Measurements from ENCODE around the gene SDHB.

DNA sequence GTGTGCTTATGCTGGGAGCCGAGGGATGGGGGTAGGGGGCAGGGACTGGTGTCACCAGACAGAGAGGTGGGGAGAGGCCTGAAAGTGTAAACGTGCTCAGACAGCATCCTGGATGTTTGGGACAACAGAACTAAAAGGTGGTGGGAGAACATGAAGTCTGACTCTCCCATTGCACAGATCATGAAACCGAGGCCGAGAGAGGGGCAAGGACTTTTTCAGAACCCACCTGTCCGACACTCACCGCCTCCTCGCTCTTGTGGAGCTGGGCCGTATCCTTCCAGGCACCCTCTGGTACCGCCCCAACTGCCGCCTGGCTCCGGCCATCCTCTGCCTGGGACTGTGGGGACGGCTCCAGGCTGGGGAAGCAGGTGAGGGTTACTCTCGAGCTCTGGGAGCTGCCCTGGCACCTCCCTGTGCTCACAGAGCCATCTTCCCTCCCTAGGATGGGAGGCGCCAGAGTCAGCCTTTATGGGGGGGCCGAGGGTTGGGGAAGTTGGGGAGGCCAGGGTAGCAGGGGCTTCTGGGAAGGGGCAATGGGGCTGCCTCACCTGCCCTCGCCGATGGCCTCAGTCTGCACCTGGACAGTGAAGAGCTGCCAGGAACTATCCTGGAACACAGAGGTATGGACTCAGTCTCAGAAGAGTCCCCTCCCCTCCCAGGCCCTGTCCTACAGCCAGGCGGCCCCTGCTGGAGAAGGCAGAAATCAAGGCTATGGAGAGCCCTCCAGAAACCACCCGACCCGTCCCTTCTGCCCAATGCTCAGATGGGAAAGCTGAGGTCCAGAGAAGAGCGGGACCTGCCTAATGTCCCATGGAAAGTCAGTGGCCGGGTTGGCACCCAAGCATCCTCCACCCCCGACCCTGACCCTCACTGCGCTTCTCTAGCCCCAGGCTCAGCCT, 49.1 kb downstream of the SDHB start:
- TF ChIP-seq, protein P1, sequence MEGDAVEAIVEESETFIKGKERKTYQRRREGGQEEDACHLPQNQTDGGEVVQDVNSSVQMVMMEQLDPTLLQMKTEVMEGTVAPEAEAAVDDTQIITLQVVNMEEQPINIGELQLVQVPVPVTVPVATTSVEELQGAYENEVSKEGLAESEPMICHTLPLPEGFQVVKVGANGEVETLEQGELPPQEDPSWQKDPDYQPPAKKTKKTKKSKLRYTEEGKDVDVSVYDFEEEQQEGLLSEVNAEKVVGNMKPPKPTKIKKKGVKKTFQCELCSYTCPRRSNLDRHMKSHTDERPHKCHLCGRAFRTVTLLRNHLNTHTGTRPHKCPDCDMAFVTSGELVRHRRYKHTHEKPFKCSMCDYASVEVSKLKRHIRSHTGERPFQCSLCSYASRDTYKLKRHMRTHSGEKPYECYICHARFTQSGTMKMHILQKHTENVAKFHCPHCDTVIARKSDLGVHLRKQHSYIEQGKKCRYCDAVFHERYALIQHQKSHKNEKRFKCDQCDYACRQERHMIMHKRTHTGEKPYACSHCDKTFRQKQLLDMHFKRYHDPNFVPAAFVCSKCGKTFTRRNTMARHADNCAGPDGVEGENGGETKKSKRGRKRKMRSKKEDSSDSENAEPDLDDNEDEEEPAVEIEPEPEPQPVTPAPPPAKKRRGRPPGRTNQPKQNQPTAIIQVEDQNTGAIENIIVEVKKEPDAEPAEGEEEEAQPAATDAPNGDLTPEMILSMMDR (IDR thresholded peaks at IDR 0.05) = no peak
- TF ChIP-seq POLR2A (IDR thresholded peaks at IDR 0.05) (no peak), POLR2AphosphoS5 (IDR thresholded peaks at IDR 0.05) (no peak)

Data from prostate gland (tissue), 2 donors.